Measurements from ENCODE around the gene CHST11.
"Not testable (repeated sequence)": the region's sequence is repeated elsewhere in the genome, so short reads cannot be mapped to it uniquely, and the experiment has no call there.

CHST11 gene

DNA sequence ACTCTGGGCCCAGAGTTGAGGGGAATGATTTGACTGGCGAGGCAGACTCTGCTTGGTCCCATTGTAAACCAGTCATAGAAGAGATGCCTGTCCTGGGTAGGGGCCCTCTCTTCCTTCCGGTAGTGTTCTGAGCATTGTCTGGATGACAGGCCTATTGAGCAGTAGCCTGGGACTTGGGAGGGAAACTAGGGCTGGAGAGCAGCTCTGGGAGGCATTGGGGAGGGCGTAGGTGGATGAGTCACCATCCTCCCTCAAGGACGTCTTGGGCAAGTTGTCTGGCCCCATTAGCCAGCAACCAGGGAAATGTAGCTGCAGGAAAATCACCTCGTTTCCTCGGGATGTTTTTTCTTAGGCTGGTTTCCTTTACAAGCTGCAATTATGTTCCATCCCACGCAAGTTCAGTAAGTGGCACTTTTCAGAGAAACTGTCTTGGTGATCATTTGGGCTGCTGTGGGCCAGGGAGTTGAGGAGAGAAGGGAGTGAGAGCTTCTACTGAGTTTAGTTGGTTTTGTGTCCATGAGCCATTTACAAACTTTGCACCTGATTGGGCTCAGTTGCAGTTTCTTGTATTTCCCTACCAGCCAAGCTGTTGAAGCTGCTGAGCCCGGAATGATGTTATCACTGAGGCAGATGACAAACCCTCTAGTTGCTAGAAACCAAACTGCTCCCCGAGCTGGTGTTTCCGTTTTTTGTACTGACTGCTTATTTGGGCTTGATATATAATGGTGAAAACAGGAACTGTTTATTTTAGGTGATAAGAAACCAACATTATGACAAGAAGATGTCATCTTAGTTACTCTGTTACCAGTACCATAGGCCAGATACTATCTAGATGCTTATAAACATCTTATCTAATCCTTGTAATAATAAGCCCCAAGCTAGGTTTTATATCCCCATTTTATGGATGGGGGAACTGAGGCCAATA, 147.6 kb downstream of the CHST11 start:
- peak; percentile 42 for DNase-seq (ENCODE audit: low read depth)

DNA sequence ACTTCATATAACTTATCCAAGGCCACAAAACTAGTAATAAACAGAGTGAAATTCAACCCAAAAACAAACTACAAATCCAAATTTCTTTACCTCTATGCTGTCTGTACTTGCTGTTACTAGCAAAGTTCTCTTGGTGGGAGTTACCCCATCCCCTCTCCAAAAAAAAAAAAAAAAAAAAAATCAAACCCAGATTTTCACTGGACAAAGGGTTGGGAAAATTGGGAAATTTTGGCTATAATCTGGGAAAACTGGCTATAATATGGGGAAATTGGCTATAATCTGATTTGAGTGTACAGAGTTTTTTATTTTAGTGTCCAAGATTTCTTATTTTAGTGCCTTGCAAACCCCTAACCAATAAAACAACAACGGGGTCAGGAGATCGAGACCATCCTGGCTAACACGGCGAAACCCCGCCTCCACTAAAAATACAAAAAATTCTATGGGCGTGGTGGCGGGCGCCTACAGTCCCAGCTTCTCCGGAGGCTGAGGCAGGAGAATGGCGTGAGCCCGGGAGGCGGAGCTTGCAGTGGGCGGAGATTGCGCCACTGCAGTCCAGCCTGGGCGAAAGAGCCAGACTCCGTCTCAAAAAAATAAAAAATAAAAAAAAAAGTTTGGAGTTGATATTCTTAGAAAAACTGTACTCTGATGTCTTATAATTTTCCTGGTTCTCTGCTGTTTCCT, 148.4 kb downstream of the CHST11 start:
- DNase-seq (ENCODE audit: low read depth): no peak

DNA sequence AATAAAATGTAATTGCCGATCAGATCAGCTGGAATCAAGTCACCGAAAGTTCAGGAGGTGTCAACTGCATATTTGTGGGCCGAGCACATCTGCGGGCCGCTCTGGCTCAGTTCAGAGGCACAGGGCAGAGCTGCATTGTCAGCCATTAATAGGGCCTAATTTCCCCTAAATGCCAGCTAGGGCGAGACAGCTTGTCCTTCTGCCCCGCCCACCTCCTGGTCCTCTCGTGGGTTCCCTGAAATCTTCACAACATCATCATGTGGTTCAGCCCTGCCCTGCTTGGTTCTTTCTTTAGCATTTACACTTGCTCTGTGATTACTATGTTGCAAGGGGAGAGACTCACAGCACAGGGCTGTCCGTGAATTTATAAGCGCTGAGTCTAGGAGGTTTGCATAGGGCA, 148.9 kb downstream of the CHST11 start:
- no peak for DNase-seq (ENCODE audit: low read depth)

DNA sequence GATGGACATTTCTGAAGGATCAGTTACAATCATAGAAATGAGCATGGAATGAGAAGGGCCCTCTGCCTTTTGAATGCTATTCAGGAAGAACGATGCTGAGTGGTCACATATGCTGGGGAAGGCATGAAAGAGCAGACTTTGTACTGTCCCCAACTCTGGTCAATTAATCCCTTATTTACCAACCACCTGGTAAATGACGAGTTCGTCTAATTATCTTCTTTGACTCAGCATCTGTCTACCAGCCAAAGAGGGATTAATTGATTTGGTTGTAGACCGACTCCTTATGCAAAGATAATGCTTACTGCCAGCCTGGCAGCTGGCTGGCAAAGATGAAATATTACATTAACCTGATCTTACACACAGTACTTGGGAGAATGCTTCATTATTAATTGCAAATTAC, 152.2 kb downstream of the CHST11 start:
- no peak for DNase-seq (ENCODE audit: low read depth)

DNA sequence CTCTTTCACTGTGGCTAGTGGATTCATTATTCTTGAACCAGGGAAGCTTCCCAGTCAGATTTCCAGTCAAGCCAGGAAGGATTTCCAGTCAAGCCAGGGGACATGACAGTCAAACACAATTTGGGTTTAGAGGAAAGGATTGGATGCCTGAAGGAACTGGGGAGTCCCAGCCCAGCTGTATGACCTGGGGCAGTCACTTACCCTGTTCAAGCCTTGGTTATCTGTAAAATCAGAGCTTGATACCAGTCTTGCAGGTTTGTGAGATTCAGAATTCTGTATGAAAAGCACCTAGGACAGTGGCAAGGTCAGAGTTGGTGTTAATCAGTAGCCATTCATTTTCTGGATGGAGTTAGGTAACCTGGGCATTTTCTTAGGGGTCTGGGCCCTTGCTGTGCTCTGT, 152.7 kb downstream of the CHST11 start:
- no peak for DNase-seq (ENCODE audit: low read depth)

DNA sequence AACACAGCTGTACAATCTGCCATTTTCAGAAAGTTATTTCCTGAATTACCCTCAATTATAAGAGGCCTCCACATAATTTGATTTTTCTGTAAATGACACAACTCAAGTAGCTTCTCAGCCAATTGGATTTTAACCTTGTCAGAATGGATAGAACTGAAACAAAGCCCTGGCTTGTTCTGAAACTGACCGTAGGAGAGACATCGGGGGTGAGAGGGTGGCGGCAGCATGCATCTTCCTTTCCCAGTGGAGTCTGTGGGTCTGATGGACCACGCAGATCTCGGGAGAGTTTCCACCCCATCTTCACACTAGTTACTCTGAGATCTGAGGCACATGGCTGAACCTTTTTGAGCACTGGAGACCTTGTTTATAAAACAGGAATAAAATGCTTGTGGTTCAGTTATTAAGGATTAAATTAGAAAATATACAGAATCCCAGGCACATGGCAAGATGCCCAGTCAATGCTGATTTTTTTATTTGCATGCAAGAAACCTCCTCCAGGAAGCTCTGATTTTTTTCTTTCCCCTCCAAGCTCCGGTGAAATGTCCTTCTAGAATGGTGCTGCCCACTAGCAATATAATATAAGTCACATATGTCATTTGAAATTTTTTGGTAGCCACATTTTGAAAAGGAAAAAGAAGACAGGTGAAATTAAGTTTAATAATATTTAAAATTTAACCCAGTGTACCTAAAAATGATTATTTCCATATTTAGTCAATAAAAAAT, 153.9 kb downstream of the CHST11 start:
- DNase-seq (ENCODE audit: low read depth): no peak

DNA sequence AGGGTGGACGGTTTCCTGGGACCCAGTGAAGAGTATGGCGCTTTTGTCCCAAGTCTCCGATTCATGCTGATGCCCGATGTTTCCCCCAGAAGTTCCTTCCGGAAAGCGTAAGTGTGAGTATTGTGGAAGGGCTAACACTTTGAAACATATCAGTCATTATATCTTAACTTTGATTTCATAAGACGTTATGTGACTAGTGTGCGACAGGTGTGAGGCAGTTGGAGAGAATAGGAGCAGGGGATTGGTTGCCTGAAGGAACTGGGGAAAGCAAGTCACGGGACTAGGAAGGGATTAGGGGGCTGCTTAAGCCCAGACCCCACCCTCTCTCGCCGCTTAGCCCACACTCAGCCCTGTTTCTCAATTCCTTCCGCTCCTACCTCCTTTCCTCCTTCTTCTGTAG, 154.9 kb downstream of the CHST11 start:
- no peak for DNase-seq (ENCODE audit: low read depth)

DNA sequence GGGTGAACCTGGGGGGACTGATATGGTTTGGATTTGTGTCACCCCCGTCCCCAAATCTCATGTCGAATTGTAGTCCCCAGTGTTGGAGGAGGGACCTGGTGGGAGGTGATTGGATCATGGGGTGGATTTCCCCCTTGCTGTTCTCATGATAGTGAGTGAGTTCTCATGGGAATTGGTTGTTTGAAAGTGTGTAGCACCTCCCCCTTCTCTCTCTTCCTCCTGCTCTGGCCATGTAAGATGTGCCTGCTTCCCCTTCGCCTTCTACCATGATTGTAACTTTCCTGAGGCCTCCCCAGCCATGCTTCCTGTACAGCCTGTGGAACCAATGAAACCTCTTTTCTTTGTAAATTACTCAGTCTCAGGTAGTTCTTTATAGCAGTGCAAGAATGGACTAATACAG, 156.6 kb downstream of the CHST11 start:
- not testable (repeated sequence) for DNase-seq (ENCODE audit: low read depth)

DNA sequence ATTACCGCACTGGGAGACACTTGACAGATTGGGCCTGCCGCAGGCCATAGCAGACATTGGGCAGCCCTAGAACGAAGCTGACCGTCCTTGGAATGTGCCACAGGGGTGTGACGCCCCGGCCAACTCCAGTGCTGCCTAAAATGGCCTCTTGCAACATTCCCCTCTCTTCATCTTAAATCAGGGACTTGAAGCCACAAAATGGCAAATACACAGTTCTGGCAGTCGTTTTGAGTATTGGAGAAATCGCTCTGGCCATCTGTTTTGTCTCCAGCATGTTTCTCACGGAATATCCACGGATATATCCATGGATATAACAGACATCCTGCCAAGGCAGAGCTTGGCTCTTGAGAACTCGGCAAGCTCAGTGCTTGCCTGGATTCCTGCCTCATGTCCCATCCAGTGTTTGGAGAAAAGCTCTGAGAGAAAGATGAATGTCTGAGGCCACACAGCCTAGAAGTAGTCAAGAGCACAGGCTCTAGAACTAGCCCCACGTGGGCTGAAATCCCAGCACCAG, 158.4 kb downstream of the CHST11 start:
- DNase-seq (ENCODE audit: low read depth): no peak

DNA sequence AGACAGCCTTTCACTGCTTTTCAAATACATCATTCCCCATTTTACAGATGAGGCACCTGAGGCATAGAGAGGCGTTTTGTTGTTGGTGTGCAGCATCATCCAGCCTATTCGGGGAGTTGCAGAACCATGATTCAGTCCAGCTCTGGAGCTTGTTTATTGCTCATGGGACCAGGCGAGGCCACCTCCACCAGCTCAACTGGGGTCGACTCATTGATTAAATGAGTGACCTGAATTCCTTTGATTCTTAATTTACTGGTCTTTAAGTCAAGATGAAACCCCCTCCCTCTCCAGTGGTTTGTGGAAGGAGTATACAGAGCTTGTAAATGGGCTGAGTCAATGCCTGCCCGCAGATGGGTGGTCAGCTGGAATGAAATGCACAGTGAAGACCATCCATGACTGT, 161.9 kb downstream of the CHST11 start:
- no peak for DNase-seq (ENCODE audit: low read depth)

DNA sequence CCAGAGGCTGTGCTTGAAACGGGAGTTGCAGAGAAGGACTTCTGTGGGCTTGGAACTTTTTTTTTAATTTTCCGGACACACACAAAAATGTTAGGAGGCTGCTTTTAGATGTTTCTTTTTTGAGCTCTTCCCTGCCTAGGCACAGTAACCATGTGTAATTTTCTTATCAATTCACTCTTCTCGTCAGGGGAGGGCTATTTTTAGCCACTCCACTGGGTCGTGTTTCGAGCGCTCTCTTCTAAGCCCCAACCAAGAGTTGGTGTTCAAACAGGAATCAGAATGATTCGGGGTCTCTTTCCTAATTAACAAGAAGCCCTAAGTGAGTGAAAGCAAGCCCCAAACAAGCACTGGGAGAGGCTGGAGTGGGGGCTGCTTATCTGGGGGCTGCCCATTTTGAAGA, 162.6 kb downstream of the CHST11 start:
- DNase-seq (ENCODE audit: low read depth): no peak

DNA sequence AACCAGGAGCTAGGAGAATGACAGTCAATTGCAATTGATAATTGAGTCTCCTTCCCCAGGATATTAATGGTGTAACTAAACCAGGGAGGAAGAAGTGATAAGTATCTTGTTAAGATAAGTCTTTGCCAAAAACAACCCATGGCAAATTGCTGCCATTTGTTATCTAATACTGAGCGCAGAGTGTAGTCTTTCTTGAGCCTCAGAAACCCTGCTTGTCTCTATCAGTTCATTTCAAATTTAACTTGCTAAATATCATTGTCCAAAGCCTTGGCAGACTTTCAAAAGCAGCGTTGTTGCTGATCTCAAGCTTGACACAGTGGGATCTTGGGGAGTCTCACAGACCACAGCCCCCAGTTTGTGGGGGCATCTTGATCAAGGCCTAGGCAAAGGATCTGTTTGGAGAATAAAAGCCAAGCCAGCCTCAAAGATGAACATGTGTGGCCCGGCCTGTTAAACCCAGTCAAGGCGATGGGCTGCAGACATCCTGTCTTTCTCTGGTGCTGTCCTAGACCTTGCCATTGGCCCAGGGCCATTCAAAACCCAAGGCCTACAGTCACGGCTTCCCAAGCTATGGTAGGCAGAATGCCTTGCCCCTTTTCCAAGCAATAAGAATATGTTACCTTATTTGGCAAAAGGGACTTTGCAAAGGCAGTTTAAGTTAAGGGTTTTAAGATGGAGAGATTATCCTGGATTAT, 164.2 kb downstream of the CHST11 start:
- DNase-seq (ENCODE audit: low read depth): no peak

DNA sequence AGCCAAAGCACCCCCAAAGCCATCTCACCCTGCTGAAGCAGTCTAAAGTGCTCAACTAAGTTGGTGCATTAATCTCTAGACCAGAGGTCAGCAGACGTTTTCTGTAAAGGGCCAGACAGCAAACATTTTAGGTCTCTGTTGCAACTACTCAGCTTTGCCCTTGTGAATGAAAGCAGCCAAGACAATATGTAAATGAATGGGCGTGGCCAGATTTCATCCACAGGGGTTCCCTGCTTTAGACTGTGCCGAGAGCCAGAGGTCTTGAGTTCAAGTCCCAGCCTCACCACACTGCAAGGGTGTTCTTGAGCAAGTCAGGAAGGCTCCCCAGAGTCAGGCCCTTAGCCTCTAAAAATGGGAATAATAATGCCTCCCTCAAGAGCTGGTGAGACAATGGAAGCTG, 166.2 kb downstream of the CHST11 start:
- DNase-seq (ENCODE audit: low read depth): no peak

DNA sequence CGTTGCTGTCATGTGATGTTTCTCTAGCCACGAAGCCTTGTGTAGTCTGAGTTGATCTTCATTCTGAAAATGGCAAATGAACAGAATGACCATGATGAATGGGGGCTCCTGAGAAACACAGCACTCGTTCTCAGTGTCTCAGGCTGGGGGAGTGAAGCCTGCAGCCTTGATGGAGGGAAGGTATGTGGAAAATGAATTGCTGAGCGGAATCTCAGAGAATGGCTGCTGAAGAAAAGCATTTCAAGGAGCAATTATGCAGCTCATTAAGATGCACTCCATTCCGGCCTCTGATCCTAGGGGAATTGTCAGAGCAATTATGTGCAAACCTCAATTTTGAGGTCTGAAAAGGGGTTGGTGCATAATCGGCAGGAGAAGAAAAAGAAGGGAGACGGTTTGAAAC, 167.1 kb downstream of the CHST11 start:
- DNase-seq (ENCODE audit: low read depth): no peak

DNA sequence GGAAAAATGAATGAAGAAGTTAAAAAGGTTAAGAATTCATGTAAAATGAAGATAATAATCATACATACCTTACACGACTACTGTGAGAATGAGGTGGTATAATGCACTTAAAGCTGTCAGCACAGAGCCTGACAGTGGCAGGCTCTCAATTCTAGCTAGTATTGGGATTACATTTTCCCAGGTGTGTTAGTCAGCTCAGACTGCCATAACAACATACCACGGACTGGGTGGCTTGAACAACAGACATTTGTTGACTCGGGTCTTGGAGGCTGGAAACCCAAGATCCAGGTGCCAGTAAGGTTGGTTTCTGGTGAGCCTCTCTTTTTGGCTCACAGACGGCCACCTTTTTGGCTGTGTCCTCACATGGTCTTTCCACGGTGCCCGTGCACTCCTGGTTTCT, 167.8 kb downstream of the CHST11 start:
- no peak for DNase-seq (ENCODE audit: low read depth)

DNA sequence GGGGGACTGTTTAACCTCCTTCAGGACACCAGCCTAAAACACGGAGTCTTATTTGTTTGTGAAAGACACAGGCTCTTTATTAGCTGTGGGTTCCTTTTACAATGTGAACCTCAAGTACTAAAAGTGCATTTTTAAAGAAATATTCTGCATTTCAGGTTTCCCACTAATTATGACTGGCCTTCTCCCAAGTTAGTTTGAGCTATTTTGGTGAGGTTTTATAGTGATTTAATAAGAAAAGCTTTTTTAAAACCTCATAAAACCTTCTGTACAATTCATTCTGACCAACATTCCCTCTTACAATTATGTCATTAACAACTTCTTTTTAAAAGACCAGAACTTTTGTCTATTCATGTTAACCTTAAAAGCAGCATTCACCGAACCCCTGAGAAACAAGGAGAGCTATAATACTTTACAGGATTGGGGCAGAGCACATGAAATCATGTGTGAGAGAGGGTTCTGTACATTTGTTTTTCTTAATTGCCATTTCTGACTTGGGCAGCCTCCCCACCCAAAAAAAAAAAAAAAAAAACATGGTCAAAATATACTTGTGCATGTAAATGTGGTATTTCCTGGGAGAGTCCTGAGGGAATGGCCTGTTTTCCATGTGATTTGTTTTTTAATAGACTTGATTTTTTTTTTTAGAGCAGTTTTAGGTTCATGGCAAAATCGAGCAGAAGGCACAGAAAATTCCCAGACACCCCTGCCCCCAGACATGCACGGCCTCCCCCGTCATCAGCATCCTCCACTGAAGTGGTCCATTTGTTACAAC, 169.5 kb downstream of the CHST11 start:
- DNase-seq (ENCODE audit: low read depth): no peak

DNA sequence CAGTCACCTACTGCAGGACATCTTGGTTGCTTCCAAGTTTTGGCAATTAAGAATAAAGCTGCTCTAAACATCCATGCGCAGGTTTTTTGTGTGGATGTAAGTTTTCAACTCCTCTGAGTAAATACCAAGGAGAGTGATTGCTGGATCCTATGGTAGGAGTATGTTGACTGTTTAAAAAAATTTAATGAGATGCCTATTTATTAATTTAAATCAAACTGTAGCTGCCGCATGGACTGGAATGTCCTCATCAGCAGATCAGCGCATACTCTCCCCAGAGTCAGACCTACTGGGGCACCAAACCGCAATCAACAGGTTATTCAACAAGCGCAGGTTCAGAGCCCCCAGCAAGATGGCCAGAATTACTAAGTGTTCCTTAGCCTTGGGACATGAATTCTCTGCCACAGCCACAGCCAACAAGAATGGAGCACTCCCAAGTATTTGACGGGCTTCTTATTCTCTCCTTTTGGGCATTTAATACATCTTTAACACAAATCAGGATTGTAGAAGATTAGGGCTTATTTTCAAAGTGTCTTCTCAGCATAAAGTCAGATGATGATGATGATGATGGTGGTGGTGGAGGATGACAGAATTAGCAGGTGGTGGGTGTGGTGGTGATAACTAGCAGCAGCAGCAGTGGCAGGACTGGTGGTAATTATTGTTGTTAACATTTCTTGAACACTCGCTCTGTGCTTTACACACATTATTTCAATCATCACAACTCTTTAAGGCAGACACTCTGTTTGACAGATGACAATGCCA, 170.7 kb downstream of the CHST11 start:
- DNase-seq (ENCODE audit: low read depth): no peak

DNA sequence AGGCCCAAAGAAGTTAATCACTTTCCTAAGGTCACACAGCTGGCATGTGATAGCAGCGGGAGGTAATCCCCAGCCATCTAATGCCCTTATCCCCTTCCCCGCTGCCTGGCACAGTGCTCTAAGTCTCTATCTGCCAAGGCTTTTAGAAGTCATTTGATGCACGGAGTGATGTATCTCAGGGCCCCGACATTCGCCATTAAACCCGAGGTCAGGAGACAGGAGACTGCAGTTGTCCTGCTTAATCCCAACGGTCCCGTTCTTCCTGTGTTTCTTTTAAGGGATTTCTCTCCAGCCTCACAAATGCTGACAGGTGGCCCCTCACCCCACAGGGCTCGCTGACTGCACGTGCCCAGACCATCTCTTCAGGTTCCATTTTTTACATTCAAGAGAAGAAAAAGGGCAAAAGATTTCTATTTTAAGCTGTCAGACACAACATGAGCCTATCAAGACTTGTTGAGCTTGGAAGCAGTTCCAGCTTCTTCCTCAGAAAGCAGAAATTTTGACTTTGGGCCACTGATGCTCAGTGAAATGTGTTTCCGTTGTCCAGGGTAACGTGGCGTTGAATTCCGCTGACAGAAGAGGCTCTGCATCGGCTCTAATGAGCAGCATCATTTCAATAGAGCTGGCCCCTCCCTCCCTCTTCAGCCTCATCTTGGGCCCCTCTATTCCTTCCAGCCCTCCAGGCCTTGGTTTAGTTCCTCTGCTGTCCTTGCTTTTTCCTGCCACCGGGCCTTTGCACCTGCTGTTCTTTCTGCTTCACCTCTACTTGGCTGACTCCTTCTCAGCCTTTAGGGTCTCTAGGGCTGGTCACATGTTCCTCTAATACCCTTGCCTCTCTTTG, 171.5 kb downstream of the CHST11 start:
- DNase-seq (ENCODE audit: low read depth): no peak

DNA sequence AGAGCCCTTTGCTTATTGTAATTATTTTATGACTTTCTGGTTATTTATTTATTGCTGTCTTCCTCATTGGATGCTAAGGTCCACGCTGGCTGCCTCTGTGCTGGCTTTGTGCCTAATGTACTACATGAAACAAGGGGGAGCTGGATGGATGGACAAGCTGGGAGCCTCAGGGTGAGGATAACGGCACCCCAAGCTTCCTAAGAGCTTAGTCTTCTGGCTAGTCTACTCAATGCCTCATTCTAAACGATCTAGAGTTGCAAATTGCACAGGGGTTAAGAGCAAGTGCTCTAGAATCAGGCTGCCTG, 172.0 kb downstream of the CHST11 start:
- DNase-seq (ENCODE audit: low read depth): no peak

DNA sequence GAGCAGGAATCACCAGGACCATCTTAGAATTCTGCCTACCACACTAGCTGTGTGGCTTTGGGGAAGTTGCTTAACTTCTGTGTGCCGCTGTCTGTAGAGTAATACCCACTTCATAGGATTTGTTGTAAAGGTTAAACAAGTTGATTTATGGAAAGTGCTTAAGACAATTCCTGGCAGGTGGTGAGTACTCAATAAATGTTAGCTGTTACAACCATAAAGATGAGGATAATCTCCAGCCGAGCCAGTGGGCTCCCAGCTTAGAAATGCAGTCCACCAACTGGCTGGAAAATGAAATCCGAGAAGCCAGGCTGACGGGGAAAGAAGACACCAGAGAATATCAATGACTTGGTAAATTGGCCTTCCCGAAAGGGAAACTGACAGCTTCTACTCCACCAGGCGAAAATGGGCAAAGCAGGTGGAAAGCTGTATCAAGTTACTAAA, 173.5 kb downstream of the CHST11 start:
- DNase-seq (ENCODE audit: low read depth): no peak

All from T-helper 22 cell (primary cell).